Measurements from ENCODE around the gene TXNDC2.
A peak's percentile ranks its signal among the peaks of the same experiment; 100 is the strongest.

Gene TXNDC2

GRCh38 chr18:9860682-9861081 is 25.1 kb upstream of the TXNDC2 start:
- DNase-seq (ENCODE audit: low read depth) = no peak

DNA sequence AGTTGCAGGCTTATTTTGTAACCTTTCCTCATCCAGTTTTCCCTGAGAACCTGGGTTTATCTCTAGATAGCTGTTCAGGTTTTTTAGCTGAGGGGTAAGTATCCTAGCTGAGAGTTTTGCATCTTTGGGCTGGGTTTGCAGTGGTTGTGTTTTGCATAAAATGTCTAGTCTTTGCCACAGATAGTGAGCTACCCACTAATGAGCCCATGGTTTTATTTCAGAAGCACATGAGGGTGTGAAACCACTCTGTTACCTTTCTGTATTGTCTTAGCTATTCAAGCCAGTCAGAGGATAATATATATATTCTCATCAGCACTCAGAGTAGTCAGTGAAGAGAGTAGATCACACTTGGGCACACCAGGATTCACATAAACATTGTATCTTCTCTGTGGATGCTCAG is 24.6 kb upstream of the TXNDC2 start:
- no peak for DNase-seq (ENCODE audit: low read depth)

GRCh38 chr18:9861933-9862332 is 23.8 kb upstream of the TXNDC2 start:
- no peak for DNase-seq (ENCODE audit: low read depth)

GRCh38 chr18:9862686-9863085 is 23.1 kb upstream of the TXNDC2 start:
- DNase-seq (ENCODE audit: low read depth) = no peak

DNA sequence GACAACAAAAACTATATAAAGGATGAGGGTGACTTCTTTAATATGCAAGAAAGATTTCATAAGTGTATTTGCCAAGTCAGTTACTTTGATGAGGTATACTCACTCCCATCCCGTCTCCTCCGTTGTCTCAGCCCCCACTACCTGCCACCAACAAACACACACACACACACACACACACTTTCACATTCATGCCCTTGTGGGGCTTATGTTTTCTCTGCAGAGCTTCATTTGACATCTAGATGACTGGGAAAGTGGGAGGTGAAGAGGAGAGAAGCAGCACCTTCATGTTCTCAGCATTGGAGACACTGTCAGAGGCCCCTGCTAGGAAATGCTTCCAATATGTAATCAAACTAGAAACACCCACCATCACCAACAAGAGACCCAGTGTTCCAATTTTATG is 22.5 kb upstream of the TXNDC2 start:
- no peak for DNase-seq (ENCODE audit: low read depth)

DNA sequence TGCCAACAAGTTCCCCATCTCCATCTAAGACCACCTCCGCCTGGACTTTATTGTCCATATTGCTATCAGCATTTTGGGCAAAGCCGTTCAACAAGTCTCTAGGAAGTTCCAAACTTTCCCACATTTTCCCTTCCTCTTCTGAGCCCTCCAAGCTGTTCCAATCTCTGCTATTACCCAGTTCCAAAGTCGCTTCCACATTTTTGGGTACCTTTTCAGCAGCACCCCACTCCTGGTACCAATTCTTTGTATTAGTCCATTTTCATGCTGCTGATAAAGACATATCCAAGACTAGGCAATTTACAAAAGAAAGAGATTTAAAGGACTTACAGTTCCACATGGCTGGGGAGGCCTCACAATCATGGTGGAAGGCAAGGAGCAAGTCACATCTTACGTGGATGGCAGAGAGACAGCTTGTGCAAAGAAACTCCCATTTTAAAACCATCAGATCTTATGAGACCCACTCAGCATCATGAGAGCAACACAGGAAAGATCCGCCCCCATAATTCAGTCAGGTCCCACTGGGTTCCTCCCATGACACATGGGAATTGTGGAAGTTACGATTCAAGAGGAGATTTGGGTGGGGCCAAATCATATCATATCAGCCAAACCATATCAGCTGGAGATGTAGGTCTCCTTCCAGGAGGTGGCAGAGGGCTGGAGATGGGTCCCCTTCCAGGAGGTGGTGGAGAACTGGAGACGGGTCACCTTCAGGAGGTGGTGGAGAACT is 19.8 kb upstream of the TXNDC2 start:
- DNase-seq (ENCODE audit: low read depth) = no peak

DNA sequence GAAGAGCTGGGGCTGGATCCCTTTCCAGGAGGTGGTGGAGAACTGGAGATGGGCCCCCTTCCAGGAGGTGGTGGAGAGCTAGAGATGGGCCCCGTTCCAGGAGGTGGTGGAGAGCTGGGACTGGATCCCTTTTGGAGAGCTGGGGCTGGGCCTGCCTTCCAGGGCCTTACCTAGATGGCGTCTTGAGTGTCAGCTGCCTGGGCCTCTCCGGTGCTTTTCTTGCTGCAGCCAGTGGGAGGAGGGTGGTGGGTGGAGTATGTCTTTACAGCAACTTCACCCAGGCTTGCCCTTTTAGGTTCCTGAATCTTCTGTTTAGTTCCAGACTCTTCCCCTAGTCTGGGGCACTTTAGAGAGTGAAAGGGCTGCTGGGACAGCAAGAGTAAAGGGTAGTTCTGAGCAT is 19.1 kb upstream of the TXNDC2 start:
- no peak for DNase-seq (ENCODE audit: low read depth)

DNA sequence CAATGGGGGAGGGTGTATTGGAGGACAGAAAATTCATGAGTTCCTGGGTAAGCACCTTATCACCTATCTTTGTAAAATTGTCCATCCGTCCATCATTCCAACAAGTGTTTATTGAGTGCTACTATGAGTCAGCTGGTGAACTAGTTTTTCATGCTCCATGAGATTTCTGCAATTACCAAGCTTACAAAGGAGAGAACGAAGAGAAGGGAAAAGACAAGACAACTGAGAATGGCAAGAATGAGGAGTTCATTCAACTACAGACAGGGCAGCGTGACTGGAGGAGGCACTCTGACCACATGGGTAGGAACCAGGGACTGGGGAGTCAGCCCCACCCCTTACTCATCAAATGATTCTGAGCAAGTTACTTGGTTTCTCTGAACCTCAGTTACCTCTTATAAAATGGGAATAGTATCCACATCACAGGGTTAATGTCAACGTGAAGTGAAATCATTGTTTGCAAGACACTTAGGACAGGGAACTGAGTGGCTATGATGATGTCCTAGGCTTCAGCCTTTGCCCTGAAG is 18.6 kb upstream of the TXNDC2 start:
- no peak for DNase-seq (ENCODE audit: low read depth)

GRCh38 chr18:9868857-9869714 is 16.7 kb upstream of the TXNDC2 start:
- DNase-seq (ENCODE audit: low read depth) = no peak

DNA sequence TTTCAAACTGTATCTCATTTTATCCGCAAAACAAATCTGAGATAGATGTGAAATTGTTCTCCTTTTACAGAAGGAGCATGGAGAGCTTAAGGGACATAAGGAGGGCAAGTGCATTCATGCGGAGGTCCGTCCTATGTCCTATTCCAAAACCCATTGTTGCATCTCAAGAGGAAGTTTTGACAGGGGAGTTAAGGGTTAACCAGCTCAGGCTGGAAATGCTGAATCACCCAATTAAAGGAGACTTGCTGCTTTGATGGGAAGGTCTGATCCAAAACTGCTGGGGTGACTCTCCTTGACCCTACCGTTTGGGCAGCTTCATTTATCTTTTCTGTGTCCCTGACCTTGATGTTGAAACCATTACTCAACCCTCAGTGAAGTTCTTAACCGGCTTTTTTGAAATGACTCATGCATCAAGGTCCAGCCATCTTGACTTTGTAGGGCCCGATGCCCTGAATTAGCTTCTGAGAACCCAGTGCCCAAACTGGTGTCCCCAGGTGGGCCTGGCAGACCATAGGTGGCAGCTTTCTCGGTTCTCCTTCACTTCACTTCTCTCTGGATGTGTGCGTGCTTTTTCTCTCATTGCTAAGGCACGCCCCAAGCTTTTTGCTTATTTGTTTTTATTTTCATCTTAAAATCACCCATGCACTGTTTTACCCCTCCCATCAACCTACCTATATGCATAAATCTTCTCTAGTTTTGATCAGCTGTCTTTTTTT is 15.9 kb upstream of the TXNDC2 start:
- DNase-seq (ENCODE audit: low read depth) = peak; percentile 79

DNA sequence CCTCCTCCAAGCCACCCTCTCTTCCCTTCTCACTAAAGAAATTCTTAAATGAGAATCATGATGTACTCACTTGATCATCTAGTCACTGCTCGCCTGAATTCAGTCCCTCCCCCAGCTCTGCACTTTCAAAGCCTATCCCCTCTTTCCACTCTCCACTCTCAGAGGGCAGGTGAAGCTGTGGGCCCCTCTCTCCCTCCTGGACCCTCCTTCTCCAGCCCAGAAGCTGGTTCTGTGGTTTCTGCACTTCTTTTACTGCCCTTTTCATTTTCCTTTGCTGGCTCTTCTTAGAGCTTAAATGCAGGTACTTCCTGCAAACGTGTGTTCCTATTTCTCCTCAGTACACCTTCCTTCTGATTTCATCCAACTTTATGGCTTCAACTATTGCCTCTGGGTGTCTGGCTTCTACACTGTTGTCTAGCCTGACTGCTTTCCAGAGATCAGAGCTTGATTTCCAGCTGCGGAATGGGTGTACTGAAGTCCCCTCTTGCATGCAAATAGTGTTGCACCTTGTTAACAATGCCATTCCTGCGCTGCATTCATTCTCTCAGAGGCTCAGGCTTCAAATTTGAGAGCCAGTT is 15.3 kb upstream of the TXNDC2 start:
- DNase-seq (ENCODE audit: low read depth) = no peak

- DNase-seq (ENCODE audit: low read depth) = no peak
Measured at GRCh38 chr18:9871244-9871746, 14.5 kb upstream of the TXNDC2 start.

GRCh38 chr18:9872823-9873222 is 12.9 kb upstream of the TXNDC2 start:
- no peak for DNase-seq (ENCODE audit: low read depth)

DNA sequence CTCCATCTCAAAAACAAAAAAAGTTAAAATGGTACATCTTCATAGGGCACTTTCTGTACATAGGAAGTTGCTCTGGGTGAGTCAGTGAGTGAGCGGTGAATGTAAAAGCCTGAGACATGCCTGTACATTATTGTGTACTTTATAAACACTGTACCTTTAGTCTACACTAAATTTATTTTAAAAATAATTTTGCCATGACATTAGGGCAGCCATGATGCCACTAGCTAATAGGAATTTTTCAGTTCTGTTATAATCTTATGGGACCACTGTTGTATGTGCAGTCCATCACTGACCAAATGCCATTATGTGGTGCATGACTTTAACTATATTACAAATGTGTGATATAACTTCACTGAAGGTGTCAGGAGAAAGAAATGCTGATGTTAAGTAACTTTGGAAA is 11.0 kb upstream of the TXNDC2 start:
- DNase-seq (ENCODE audit: low read depth) = no peak

DNA sequence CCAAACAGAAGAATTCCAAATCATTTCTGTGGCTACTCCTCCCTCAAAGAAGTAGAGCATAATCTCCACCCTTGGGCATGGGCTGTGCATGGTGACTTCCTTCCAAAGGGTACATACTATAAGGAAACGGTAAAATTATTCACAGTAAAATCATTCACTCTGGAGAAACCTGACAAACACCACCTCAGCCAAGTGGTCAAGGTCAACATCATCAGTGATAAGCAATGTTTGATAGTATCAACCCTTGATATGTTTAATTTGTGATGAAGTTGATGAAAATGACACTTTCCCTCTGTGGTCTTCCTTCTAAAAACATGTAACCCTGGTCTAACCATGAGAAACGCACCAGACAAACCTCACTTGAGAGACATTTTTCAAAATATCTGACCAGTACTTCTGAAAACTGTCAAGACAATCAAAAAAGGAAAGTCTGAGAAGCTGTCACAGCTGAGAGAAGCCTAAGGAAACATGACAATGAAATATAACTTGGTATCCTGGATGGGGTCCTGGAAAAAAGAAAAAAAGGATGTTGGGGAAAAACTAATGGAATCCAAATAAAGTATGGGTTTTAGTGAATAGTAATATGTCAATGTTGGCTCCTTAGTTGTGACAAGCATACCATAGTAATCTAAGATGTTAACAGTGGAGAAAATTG is 9.4 kb upstream of the TXNDC2 start:
- DNase-seq (ENCODE audit: low read depth) = no peak

DNA sequence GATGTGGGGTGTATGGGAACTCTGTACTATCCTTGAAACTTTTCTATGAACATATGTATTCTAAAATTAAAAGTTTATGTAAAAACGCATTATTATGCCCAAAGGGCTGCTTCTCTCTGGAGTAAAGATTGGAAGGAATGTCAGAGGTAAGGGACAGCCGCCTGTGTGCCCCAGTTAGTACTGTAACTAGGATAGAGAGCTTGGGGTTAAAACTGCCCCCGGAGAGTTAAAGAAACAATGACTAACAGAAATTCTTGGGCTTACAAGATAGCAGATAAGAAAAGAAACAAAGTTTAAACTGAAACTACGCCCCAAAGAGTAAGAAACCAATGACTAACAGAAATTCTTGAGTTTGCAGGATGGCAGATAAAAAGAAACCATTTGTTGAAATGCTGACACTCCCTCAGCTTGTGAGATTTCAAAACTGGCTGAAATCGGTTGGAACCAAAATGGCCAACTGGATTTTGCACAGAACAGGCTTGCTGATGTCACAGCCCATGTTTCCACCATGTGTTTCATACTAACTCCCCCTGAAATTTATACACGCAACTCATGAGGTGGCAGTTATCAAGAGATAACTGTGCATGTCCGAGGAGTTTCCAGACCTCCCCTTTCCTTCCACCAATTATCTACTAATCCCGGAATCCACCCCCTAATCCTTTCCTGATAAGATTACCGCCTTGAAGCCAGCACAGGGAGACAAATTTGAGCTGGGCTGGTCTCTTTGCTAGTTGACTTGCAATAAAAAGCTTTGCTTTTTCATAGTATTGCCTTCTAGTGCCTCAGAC is 8.7 kb upstream of the TXNDC2 start:
- DNase-seq (ENCODE audit: low read depth) = peak; percentile 73

GRCh38 chr18:9877655-9878014 is 8.1 kb upstream of the TXNDC2 start:
- DNase-seq (ENCODE audit: low read depth) = no peak

DNA sequence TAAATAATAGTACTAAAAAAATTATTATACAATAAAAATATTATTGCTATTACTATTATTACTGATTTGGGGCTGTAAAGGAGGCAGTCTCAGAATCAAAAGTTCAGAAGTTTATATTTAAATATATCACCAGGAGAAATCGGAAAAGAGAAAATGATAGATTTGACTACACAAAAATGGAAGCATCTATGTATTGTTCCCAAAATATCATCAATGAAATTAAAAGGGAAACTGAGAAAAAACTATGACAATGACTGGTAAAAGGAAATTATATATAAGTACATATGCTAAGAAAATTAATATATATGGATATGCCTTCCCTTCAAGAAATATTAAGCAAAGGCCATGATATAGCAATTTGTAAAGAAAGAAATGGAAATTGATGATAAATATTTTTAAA is 7.7 kb upstream of the TXNDC2 start:
- no peak for DNase-seq (ENCODE audit: low read depth)

- no peak for DNase-seq (ENCODE audit: low read depth)
Measured at GRCh38 chr18:9878783-9879242, 7.0 kb upstream of the TXNDC2 start.

- DNase-seq (ENCODE audit: low read depth) = no peak
Measured at GRCh38 chr18:9884090-9884489, 1.7 kb upstream of the TXNDC2 start.

Data from stromal cell of bone marrow (primary cell).